Stomach (tissue), 4 donors: ENCODE results near the gene LHFPL3.

ENCODE experiments used
- EP300 ChIP-seq: sonication (generic); formaldehyde crosslinking; IDR thresholded peaks from one replicate; pipeline ENCODE4 v1.6.1; 2017; ENCODE audit warnings: antibody characterized with exemption
- POLR2A ChIP-seq, 4 donors: fragments of 450-650 bp; IDR thresholded peaks; one replicate each; pipeline ENCODE4 v1.6.1; 2016; ENCODE audit warnings: antibody characterized with exemption in 4 of 4, control low read depth in 2 of 4, mild to moderate bottlenecking in 1 of 4, moderate library complexity in 1 of 4
- POLR2AphosphoS5 ChIP-seq, 3 donors: sonication (generic); formaldehyde crosslinking; IDR thresholded peaks; one replicate each; pipeline ENCODE4 v1.6.1; 2016; ENCODE audit warnings: antibody characterized with exemption in 3 of 3
- TF ChIP-seq, protein P1 (sequence below), 7 experiments: fragments of 450-650 bp in 4 of 7; fragments of 200-600 bp in 3 of 7; sonication (generic) in 3 of 7; IDR thresholded peaks; one replicate each; pipeline ENCODE4 v1.5.1; 2016 to 2019; ENCODE audit warnings: antibody characterized with exemption in 7 of 7, control low read depth in 2 of 7, mild to moderate bottlenecking in 1 of 7

DNA sequence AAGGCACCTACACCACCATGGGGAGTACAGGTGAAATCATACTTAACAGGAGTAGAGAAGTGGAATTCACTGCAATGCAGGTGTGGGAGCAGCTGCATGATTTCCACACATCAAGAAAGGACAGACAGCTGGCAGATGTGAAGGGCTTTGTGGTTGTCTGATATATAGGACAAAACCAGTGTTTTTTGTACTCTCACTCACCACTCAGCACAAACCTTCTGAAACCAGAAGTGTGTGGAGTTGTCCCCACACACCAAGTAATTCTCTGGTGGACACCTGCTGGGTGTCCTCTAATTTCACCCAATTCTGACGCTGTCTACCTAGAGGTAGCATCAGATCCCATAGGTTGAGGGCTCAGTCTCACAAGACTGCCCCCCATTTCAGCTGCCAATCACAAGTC is 357.9 kb downstream of the LHFPL3 start:
- TF ChIP-seq, protein P1, sequence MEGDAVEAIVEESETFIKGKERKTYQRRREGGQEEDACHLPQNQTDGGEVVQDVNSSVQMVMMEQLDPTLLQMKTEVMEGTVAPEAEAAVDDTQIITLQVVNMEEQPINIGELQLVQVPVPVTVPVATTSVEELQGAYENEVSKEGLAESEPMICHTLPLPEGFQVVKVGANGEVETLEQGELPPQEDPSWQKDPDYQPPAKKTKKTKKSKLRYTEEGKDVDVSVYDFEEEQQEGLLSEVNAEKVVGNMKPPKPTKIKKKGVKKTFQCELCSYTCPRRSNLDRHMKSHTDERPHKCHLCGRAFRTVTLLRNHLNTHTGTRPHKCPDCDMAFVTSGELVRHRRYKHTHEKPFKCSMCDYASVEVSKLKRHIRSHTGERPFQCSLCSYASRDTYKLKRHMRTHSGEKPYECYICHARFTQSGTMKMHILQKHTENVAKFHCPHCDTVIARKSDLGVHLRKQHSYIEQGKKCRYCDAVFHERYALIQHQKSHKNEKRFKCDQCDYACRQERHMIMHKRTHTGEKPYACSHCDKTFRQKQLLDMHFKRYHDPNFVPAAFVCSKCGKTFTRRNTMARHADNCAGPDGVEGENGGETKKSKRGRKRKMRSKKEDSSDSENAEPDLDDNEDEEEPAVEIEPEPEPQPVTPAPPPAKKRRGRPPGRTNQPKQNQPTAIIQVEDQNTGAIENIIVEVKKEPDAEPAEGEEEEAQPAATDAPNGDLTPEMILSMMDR (IDR thresholded peaks at IDR 0.05): no peak
- TF ChIP-seq POLR2A (IDR thresholded peaks at IDR 0.05) (no peak), POLR2AphosphoS5 (IDR thresholded peaks at IDR 0.05) (no peak), EP300 (no peak)
